Measurements from ENCODE around the gene ZNF700. TPM values are rescaled to one million over a fixed set of nuclear protein-coding genes. Genes with fewer than 3 reads are reported as not detected.
"Not testable (repeated sequence)": the region's sequence is repeated elsewhere in the genome, so short reads cannot be mapped to it uniquely, and the experiment has no call there.

ZNF700 gene
- total RNA-seq, 4 donors from 2014 or later, result 9.7 to 21.2 (median 17.7) TPM

- intact Hi-C loops (cut with DNase I; ENCODE audit: low total_unique reads), result no loop called here
- no peak for DNase-seq
- Histone ChIP-seq H3K27me3 (no peaks in the 10 kb centered on the region), H3K4me1 (no peaks in the 10 kb centered on the region), H3K36me3 (no peaks in the 10 kb centered on the region), H3K9me3 (peaks cover 0 to 78% of the 10 kb centered on the region in 2 donors), H3K27ac (no peak overlapping the region), H3K4me3 (no peak overlapping the region)
- TF ChIP-seq CTCF (IDR thresholded peaks at IDR 0.05), result no peak
Measured at GRCh38 chr19:11942008-11942842, 17.3 kb downstream of the ZNF700 start.

GRCh38 chr19:11942843-11943108 is 17.9 kb downstream of the ZNF700 start:
- no peak overlapping the region for H3K4me3 ChIP-seq
- DNase-seq, result no peak
- intact Hi-C loops (cut with DNase I; ENCODE audit: low total_unique reads), result no loop called here
- no peaks in the 10 kb centered on the region for H3K4me1 ChIP-seq
- H3K27ac ChIP-seq, result no peak overlapping the region
- H3K36me3 ChIP-seq, result no peaks in the 10 kb centered on the region
- H3K27me3 ChIP-seq, result no peaks in the 10 kb centered on the region
- TF ChIP-seq CTCF (IDR thresholded peaks at IDR 0.05) (no peak), POLR2A (IDR thresholded peaks at IDR 0.05) (no peak)
- H3K9me3 ChIP-seq, result peaks cover 0 to 84% of the 10 kb centered on the region in 2 donors

- intact Hi-C loops (cut with DNase I; ENCODE audit: low total_unique reads), result no loop called here
Measured at GRCh38 chr19:11944656-11945055, 19.7 kb downstream of the ZNF700 start.

DNA sequence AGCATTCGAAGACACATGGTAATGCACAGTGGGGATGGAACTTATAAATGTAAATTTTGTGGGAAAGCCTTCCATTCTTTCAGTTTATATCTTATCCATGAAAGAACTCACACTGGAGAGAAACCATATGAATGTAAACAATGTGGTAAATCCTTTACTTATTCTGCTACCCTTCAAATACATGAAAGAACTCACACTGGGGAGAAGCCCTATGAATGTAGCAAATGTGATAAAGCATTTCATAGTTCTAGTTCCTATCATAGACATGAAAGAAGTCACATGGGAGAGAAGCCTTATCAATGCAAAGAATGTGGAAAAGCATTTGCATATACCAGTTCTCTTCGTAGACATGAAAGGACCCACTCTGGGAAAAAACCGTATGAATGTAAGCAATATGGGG is 23.7 kb downstream of the ZNF700 start:
- intact Hi-C loops (cut with DNase I; ENCODE audit: low total_unique reads), result no loop called here
- Histone ChIP-seq H3K27ac (no peak overlapping the region), H3K4me1 (no peaks in the 10 kb centered on the region), H3K36me3 (no peaks in the 10 kb centered on the region), H3K27me3 (no peaks in the 10 kb centered on the region), H3K9me3 (peaks cover 15 to 95% of the 10 kb centered on the region in 2 donors), H3K4me3 (no peak overlapping the region)
- no peak for DNase-seq
- TF ChIP-seq POLR2A (IDR thresholded peaks at IDR 0.05) (no peak), CTCF (IDR thresholded peaks at IDR 0.05) (no peak)

More at GRCh38 chr19:11944656-11945055, 19.7 kb downstream of the ZNF700 start:
- TF ChIP-seq CTCF (IDR thresholded peaks at IDR 0.05) (no peak), POLR2A (IDR thresholded peaks at IDR 0.05) (no peak)
- DNase-seq, result no peak
- Histone ChIP-seq H3K27me3 (no peaks in the 10 kb centered on the region), H3K36me3 (no peaks in the 10 kb centered on the region), H3K9me3 (peaks cover 7 to 96% of the 10 kb centered on the region in 2 donors), H3K27ac (no peak overlapping the region), H3K4me1 (no peaks in the 10 kb centered on the region), H3K4me3 (no peak overlapping the region)

DNA sequence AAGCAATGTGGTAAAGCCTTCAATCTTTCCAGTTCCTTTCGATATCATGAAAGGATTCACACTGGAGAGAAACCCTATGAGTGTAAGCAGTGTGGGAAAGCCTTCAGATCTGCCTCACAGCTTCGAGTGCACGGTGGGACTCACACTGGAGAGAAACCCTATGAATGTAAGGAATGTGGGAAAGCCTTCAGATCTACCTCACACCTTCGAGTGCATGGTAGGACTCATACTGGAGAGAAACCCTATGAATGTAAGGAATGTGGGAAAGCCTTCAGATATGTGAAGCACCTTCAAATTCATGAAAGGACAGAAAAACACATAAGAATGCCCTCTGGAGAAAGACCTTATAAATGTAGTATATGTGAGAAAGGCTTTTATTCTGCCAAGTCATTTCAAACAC is 24.3 kb downstream of the ZNF700 start:
- Histone ChIP-seq H3K4me3 (no peak overlapping the region), H3K4me1 (no peaks in the 10 kb centered on the region), H3K27ac (no peak overlapping the region), H3K27me3 (no peaks in the 10 kb centered on the region), H3K9me3 (peaks cover 15 to 94% of the 10 kb centered on the region in 2 donors), H3K36me3 (no peaks in the 10 kb centered on the region)
- TF ChIP-seq POLR2A (IDR thresholded peaks at IDR 0.05), result no peak
- TF ChIP-seq CTCF (IDR thresholded peaks at IDR 0.05), result no peak
- intact Hi-C loops (cut with DNase I; ENCODE audit: low total_unique reads), result no loop called here
- no peak for DNase-seq

DNA sequence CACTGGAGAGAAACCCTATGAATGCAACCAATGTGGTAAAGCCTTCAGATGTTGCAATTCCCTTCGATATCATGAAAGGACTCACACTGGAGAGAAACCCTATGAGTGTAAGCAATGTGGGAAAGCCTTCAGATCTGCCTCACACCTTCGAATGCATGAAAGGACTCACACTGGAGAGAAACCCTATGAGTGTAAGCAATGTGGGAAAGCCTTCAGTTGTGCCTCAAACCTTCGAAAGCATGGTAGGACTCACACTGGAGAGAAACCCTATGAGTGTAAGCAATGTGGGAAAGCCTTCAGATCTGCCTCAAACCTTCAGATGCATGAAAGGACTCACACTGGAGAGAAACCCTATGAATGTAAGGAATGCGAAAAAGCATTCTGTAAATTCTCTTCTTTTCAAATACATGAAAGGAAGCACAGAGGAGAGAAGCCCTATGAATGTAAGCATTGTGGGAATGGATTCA is 24.7 kb downstream of the ZNF700 start:
- DNase-seq; H3K4me1 ChIP-seq; H3K27ac ChIP-seq; intact Hi-C loops (cut with DNase I; ENCODE audit: low total_unique reads); H3K36me3 ChIP-seq; H3K27me3 ChIP-seq; H3K4me3 ChIP-seq: not testable (repeated sequence)
- peaks cover 15 to 90% of the 10 kb centered on the region in 2 donors for H3K9me3 ChIP-seq
